HL-60 (cell line): ENCODE data around the gene WDPCP.

ENCODE experiments used
- CTCF ChIP-seq: IDR thresholded peaks from one replicate; pipeline ENCODE4 v1.5.1; 2011; ENCODE audit warnings: low read length, control low read depth, inconsistent platforms; ENCODE audit not compliant: insufficient read depth
- GABPA ChIP-seq: IDR thresholded peaks from 2 replicates; pipeline ENCODE4 v1.6.1; 2012; ENCODE audit warnings: low read depth
- POLR2AphosphoS5 ChIP-seq: IDR thresholded peaks from 2 replicates; pipeline ENCODE4 v1.6.1; 2012; ENCODE audit warnings: low read depth
- TF ChIP-seq, protein P1 (sequence below): IDR thresholded peaks from 2 replicates; pipeline ENCODE4 v1.6.1; 2012; ENCODE audit warnings: low read depth; ENCODE audit not compliant: insufficient replicate concordance

GRCh38 chr2:63619328-63619727, 31.1 kb upstream of the WDPCP start:
- no peak for TF ChIP-seq CTCF
- TF ChIP-seq POLR2AphosphoS5: no peak
- TF ChIP-seq GABPA: no peak
- TF ChIP-seq, protein P1, sequence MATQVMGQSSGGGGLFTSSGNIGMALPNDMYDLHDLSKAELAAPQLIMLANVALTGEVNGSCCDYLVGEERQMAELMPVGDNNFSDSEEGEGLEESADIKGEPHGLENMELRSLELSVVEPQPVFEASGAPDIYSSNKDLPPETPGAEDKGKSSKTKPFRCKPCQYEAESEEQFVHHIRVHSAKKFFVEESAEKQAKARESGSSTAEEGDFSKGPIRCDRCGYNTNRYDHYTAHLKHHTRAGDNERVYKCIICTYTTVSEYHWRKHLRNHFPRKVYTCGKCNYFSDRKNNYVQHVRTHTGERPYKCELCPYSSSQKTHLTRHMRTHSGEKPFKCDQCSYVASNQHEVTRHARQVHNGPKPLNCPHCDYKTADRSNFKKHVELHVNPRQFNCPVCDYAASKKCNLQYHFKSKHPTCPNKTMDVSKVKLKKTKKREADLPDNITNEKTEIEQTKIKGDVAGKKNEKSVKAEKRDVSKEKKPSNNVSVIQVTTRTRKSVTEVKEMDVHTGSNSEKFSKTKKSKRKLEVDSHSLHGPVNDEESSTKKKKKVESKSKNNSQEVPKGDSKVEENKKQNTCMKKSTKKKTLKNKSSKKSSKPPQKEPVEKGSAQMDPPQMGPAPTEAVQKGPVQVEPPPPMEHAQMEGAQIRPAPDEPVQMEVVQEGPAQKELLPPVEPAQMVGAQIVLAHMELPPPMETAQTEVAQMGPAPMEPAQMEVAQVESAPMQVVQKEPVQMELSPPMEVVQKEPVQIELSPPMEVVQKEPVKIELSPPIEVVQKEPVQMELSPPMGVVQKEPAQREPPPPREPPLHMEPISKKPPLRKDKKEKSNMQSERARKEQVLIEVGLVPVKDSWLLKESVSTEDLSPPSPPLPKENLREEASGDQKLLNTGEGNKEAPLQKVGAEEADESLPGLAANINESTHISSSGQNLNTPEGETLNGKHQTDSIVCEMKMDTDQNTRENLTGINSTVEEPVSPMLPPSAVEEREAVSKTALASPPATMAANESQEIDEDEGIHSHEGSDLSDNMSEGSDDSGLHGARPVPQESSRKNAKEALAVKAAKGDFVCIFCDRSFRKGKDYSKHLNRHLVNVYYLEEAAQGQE: no peak
